HepG2 (cell line): ENCODE measurements around the gene LSM2. TPM values are rescaled to one million over a fixed set of nuclear protein-coding genes. Genes with fewer than 3 reads are reported as not detected.

ENCODE experiments used
- EED ChIP-seq: sonication (generic); formaldehyde crosslinking; IDR thresholded peaks from 2 replicates; pipeline ENCODE4 v1.5.0; 2020; ENCODE audit warnings: mild to moderate bottlenecking, missing genetic modification reagents
- ISL2 ChIP-seq: sonication (generic); formaldehyde crosslinking; IDR thresholded peaks from 2 replicates; pipeline ENCODE4 v1.5.0; 2020; ENCODE audit warnings: missing genetic modification reagents
- MTERF4 ChIP-seq: sonication (generic); formaldehyde crosslinking; IDR thresholded peaks from 2 replicates; pipeline ENCODE4 v1.8.0; 2023; ENCODE audit warnings: mild to moderate bottlenecking, missing genetic modification reagents
- NKX3-1 ChIP-seq: sonication (generic); formaldehyde crosslinking; IDR thresholded peaks from 2 replicates; pipeline ENCODE4 v1.5.0; 2020; ENCODE audit warnings: missing genetic modification reagents
- NR2F6 ChIP-seq, 2 experiments: IDR thresholded peaks; 2 replicates each; pipeline ENCODE4 v1.6.1; 2016; ENCODE audit warnings: antibody characterized with exemption in 1 of 2, mild to moderate bottlenecking in 1 of 2
- POLR2AphosphoS5 ChIP-seq: IDR thresholded peaks from 2 replicates; pipeline ENCODE4 v1.6.1; 2012; ENCODE audit warnings: low read depth, low read length
- TERF1 ChIP-seq: sonication (generic); formaldehyde crosslinking; IDR thresholded peaks from 2 replicates; pipeline ENCODE4 v1.8.0; 2022; ENCODE audit warnings: mild to moderate bottlenecking, missing genetic modification reagents, moderate library complexity
- THRA ChIP-seq: sonication (generic); formaldehyde crosslinking; IDR thresholded peaks from 2 replicates; pipeline ENCODE4 v1.4.0; 2020; ENCODE audit warnings: missing genetic modification reagents, borderline replicate concordance
- ZNF143 ChIP-seq: sonication (generic); formaldehyde crosslinking; IDR thresholded peaks from 2 replicates; pipeline ENCODE4 v1.4.0; 2020; ENCODE audit warnings: missing genetic modification reagents
- ZNF326 ChIP-seq: sonication (generic); formaldehyde crosslinking; IDR thresholded peaks from 2 replicates; pipeline ENCODE4 v1.4.0; 2020; ENCODE audit warnings: missing genetic modification reagents, borderline replicate concordance
- ZNF335 ChIP-seq: sonication (generic); formaldehyde crosslinking; IDR thresholded peaks from 2 replicates; pipeline ENCODE4 v1.4.0; 2020; ENCODE audit warnings: missing genetic modification reagents
- ZNF546 ChIP-seq: sonication (generic); formaldehyde crosslinking; conservative IDR thresholded peaks from 2 replicates; pipeline ENCODE4 v1.8.1; 2023; ENCODE audit warnings: mild to moderate bottlenecking, missing genetic modification reagents
- ZNF563 ChIP-seq: sonication (generic); formaldehyde crosslinking; IDR thresholded peaks from 2 replicates; pipeline ENCODE4 v1.8.0; 2022; ENCODE audit warnings: mild to moderate bottlenecking, moderate library complexity, missing genetic modification reagents
- ZNF574 ChIP-seq: sonication (generic); formaldehyde crosslinking; IDR thresholded peaks from 2 replicates; pipeline ENCODE4 v1.4.0; 2020; ENCODE audit warnings: missing genetic modification reagents
- ZNF710 ChIP-seq: sonication (generic); formaldehyde crosslinking; IDR thresholded peaks from 2 replicates; pipeline ENCODE4 v1.5.0; 2020; ENCODE audit warnings: mild to moderate bottlenecking, missing genetic modification reagents, borderline replicate concordance
- ZNF766 ChIP-seq: sonication (generic); formaldehyde crosslinking; IDR thresholded peaks from 2 replicates; pipeline ENCODE4 v1.5.0; 2020; ENCODE audit warnings: missing genetic modification reagents, borderline replicate concordance
- ZSCAN12 ChIP-seq: sonication (generic); formaldehyde crosslinking; IDR thresholded peaks from 2 replicates; pipeline ENCODE4 v1.9.0; 2021; ENCODE audit warnings: mild to moderate bottlenecking, missing genetic modification reagents
- ZSCAN31 ChIP-seq: sonication (generic); formaldehyde crosslinking; IDR thresholded peaks from 2 replicates; pipeline ENCODE4 v1.5.0; 2020; ENCODE audit warnings: low read depth, mild to moderate bottlenecking, missing genetic modification reagents
- ZSCAN5A ChIP-seq: sonication (generic); formaldehyde crosslinking; IDR thresholded peaks from 2 replicates; pipeline ENCODE4 v1.8.0; 2022; ENCODE audit warnings: mild to moderate bottlenecking, missing genetic modification reagents, borderline replicate concordance
- polyA plus RNA-seq, 8 experiments: library from polyadenylated mRNA; depleted of rRNA in 3 of 8; stranded (reverse) in 7 of 8; unstranded in 1 of 8; fragments of >200 nt; fragmentation: Illumina TruSeq in 4 of 8; extraction: Trizol in 4 of 8; gene quantifications; 2 replicates each; pipeline versions ENCODE4 v1.2.1 to v1.2.3, GENCODE V29; 2011 to 2016; ENCODE audit warnings: low read depth in 4 of 8, missing spikeins in 1 of 8, mixed read lengths in 1 of 8; ENCODE audit not compliant: insufficient read depth in 1 of 8
- total RNA-seq, 5 experiments: library from RNA; depleted of rRNA; stranded (reverse); fragments of >200 nt; fragmentation: Illumina TruSeq; extraction: Trizol; gene quantifications; 2 replicates each; pipeline ENCODE4 v1.2.3, GENCODE V29; 2016; ENCODE audit warnings: low read depth in 1 of 5

LSM2 gene
- total and polyA plus RNA-seq, 2 of the 13 experiments (the other 11 are each of a cell fraction or from before 2014, with no cell fraction given) = 69.4 to 90.5 TPM

GRCh38 chr6:31826793-31827285 lies 20.1 kb upstream of the LSM2 start (continued):
- TF ChIP-seq TERF1 (CRISPR knock-in tag) (no peak), ZNF574 (CRISPR knock-in tag) (no peak), ZNF546 (CRISPR knock-in tag) (no peak), NKX3-1 (CRISPR knock-in tag) (peak; percentile 39; the same call in 1 of the 2 replicates), ZSCAN5A (CRISPR knock-in tag) (0 out of 2 replicates have a peak, but pooled peaks have one; percentile 69), MTERF4 (0 out of 2 replicates have a peak, but pooled peaks have one; percentile 38), ZSCAN12 (CRISPR knock-in tag) (no peak), ZNF710 (0 out of 2 replicates have a peak, but pooled peaks have one; percentile 15), EED (CRISPR knock-in tag) (0 out of 2 replicates have a peak, but pooled peaks have one; percentile 35), ZNF563 (CRISPR knock-in tag) (0 out of 2 replicates have a peak, but pooled peaks have one; percentile 9), POLR2AphosphoS5 (no peak), ZNF326 (CRISPR knock-in tag) (no peak), THRA (no peak), ZNF766 (CRISPR knock-in tag) (0 out of 2 replicates have a peak, but pooled peaks have one; percentile 39), ZSCAN31 (0 out of 2 replicates have a peak, but pooled peaks have one; percentile 19), ZNF335 (CRISPR knock-in tag) (peak; percentile 99), ISL2 (CRISPR knock-in tag) (peak; percentile 11; the same call in 1 of the 2 replicates), NR2F6 (IDR thresholded peaks at IDR 0.05) (no peak), NR2F6 (CRISPR knock-in tag; IDR thresholded peaks at IDR 0.05) (no peak), ZNF143 (CRISPR knock-in tag) (peak; percentile 45; the same call in 1 of the 2 replicates)
